Tibial artery (tissue), 4 donors: ENCODE data around the gene VASN.

Experiments used
- DNase-seq, 2 donors: peaks; one replicate each; pipeline ENCODE4 v3.0.0-alpha.2; 2019
- H3K27ac ChIP-seq, 2 donors: fragments of 200-600 bp; sonication (generic) in 1 of 2; 1 replicate in 1 of 2; 2 replicates in 1 of 2; pipeline ENCODE4 v1.5.1; 2018 to 2019; ENCODE audit warnings: mild to moderate bottlenecking in 1 of 2
- H3K27me3 ChIP-seq, 2 donors: fragments of 200-600 bp; sonication (generic) in 1 of 2; one replicate each; pipeline versions ENCODE4 v1.5.1 to v1.6.0; 2016 to 2019
- H3K36me3 ChIP-seq, 3 donors: fragments of 200-600 bp; sonication (generic) in 2 of 3; one replicate each; pipeline ENCODE4 v1.5.1; 2016 to 2019; ENCODE audit warnings: mild to moderate bottlenecking in 2 of 3
- H3K4me1 ChIP-seq, 4 donors: fragments of 200-600 bp; sonication (generic) in 2 of 4; 1 replicate in 3 of 4; 2 replicates in 1 of 4; pipeline ENCODE4 v1.5.1; 2016 to 2019
- H3K4me3 ChIP-seq, 2 donors: fragments of 200-600 bp; sonication (generic) in 1 of 2; 1 replicate in 1 of 2; 2 replicates in 1 of 2; pipeline ENCODE4 v1.5.1; 2018 to 2019; ENCODE audit warnings: mild to moderate bottlenecking in 2 of 2
- H3K9me3 ChIP-seq, 3 donors: fragments of 200-600 bp; sonication (generic) in 1 of 3; one replicate each; pipeline ENCODE4 v1.5.1; 2016 to 2019
- CTCF ChIP-seq, 2 experiments: fragments of 200-600 bp in 1 of 2; fragments of 450-650 bp in 1 of 2; IDR thresholded peaks; one replicate each; pipeline ENCODE4 v1.5.1; 2017 to 2019; ENCODE audit warnings: antibody characterized with exemption in 2 of 2, mild to moderate bottlenecking in 1 of 2, moderate library complexity in 1 of 2
- intact Hi-C: fragments of 100-400 bp; cut with DNase I; formaldehyde crosslinking; loops from one replicate; pipeline ENCODE4 v1.15.0; 2023; ENCODE audit warnings: low total_unique reads

The VASN gene

GRCh38 chr16:4371357-4372000 lies at the start of gene VASN:
VASN (plus strand) TSS chr16:4371848; CDS start chr16:4380878, 9,030 bp downstream.
- peak; percentile 82 to 94 for DNase-seq
- no peaks in the 10 kb centered on the region for H3K27me3 ChIP-seq
- H3K4me3 ChIP-seq, result peak within 1 kb of the TSS; percentile 61 to 97
- TF ChIP-seq CTCF (IDR thresholded peaks at IDR 0.05), result no peak
- H3K4me1 ChIP-seq, result peaks cover 5 to 89% (median 56%) of the 10 kb centered on the region in 4 donors
- H3K36me3 ChIP-seq, result peaks cover 0 to 7% (median 0%) of the 10 kb centered on the region in 3 donors
- intact Hi-C loops, result no loop called here
- H3K9me3 ChIP-seq, result no peaks in the 10 kb centered on the region
- H3K27ac ChIP-seq, result peak within 1 kb of the TSS; percentile 92 to 93

GRCh38 chr16:4322121-4323052 lies 49.3 kb upstream of the VASN start:
- Histone ChIP-seq H3K4me1 (peaks cover 0 to 100% (median 96%) of the 10 kb centered on the region in 4 donors), H3K9me3 (no peaks in the 10 kb centered on the region), H3K4me3 (no peak overlapping the region), H3K27ac (peak overlapping the region; percentile 93 to 99), H3K36me3 (no peaks in the 10 kb centered on the region), H3K27me3 (no peaks in the 10 kb centered on the region)
- intact Hi-C loops, result loop anchor here (10.0 kb wide), 1 partner anchor 118 kb away; no protein-coding TSS in a partner anchor
- DNase-seq, result peak in 1 of 2 donors; percentile 72
- no peak for TF ChIP-seq CTCF (IDR thresholded peaks at IDR 0.05)

GRCh38 chr16:4323071-4323844 lies 48.4 kb upstream of the VASN start:
- H3K9me3 ChIP-seq, result no peaks in the 10 kb centered on the region
- TF ChIP-seq CTCF (IDR thresholded peaks at IDR 0.05), result no peak
- DNase-seq, result peak in 1 of 2 donors; percentile 78
- H3K4me3 ChIP-seq, result peak overlapping the region; percentile 4 to 12
- H3K27ac ChIP-seq, result peak overlapping the region; percentile 93 to 99
- H3K4me1 ChIP-seq, result peaks cover under 1 to 100% (median 96%) of the 10 kb centered on the region in 4 donors
- intact Hi-C loops, result loop anchor here (10.0 kb wide), 1 partner anchor 118 kb away; no protein-coding TSS in a partner anchor
- H3K36me3 ChIP-seq, result no peaks in the 10 kb centered on the region
- no peaks in the 10 kb centered on the region for H3K27me3 ChIP-seq

GRCh38 chr16:4323845-4324488 lies 47.7 kb upstream of the VASN start:
- Histone ChIP-seq H3K4me3 (peak overlapping the region; percentile 4 to 12), H3K27me3 (no peaks in the 10 kb centered on the region), H3K9me3 (no peaks in the 10 kb centered on the region), H3K27ac (peak overlapping the region; percentile 93 to 99), H3K4me1 (peaks cover 7 to 100% (median 96%) of the 10 kb centered on the region in 4 donors), H3K36me3 (no peaks in the 10 kb centered on the region)
- peak; percentile 68 to 88 for DNase-seq
- no peak for TF ChIP-seq CTCF (IDR thresholded peaks at IDR 0.05)
- intact Hi-C loops, result loop anchor here (10.0 kb wide), 1 partner anchor 119 kb away; no protein-coding TSS in a partner anchor
